Activated CD8-positive, alpha-beta T cell treated with anti-CD3 and anti-CD28 coated beads, Interleukin-2, amount 10 ng/mL, durations not matched to agents 7 days and 5 days (primary cell): ENCODE measurements around the gene SEPTIN1. TPM values are rescaled to one million over a fixed set of nuclear protein-coding genes. Genes with fewer than 3 reads are reported as not detected.

Source experiments
- ATAC-seq: fragments of 150-1000 bp; cut with Tn5 transposase; one replicate; pipeline ENCODE4 v1.10.0; 2021; ENCODE audit warnings: moderate library complexity
- CTCF ChIA-PET: fragments of 350-600 bp; sonication (Branson Sonifier 250); formaldehyde crosslinking; loops from one replicate; lab custom pipeline; 2021; ENCODE audit warnings: antibody characterized with exemption; lab: Charles Lee
- POLR2A ChIA-PET: fragments of 350-600 bp; sonication (Branson Sonifier 250); formaldehyde crosslinking; loops from one replicate; lab custom pipeline; 2021; ENCODE audit warnings: antibody characterized with exemption; lab: Charles Lee
- DNase-seq: peaks from one replicate; pipeline ENCODE4 v3.0.0-alpha.2; 2020
- H3K27ac Mint-ChIP-seq: one replicate; pipeline ENCODE4 v1.8.0; 2021; ENCODE audit warnings: mild to moderate bottlenecking, mixed read lengths
- H3K27me3 Mint-ChIP-seq: one replicate; pipeline ENCODE4 v1.8.0; 2021; ENCODE audit warnings: low read depth, mixed read lengths
- H3K36me3 Mint-ChIP-seq: one replicate; pipeline ENCODE4 v1.8.0; 2021; ENCODE audit warnings: low read depth, mixed read lengths
- H3K4me1 Mint-ChIP-seq: one replicate; pipeline ENCODE4 v1.8.0; 2021; ENCODE audit warnings: low read depth, mixed read lengths
- H3K4me3 Mint-ChIP-seq: one replicate; pipeline ENCODE4 v1.8.0; 2021; ENCODE audit warnings: mild to moderate bottlenecking, mixed read lengths
- H3K9me3 Mint-ChIP-seq: one replicate; pipeline ENCODE4 v1.8.0; 2022; ENCODE audit warnings: mixed read lengths; ENCODE audit not compliant: insufficient read depth
- total RNA-seq, 2 experiments: library from RNA; stranded (reverse); gene quantifications; one replicate each; pipeline ENCODE4 v1.2.3, GENCODE V29; 2021

The SEPTIN1 gene, protein sequence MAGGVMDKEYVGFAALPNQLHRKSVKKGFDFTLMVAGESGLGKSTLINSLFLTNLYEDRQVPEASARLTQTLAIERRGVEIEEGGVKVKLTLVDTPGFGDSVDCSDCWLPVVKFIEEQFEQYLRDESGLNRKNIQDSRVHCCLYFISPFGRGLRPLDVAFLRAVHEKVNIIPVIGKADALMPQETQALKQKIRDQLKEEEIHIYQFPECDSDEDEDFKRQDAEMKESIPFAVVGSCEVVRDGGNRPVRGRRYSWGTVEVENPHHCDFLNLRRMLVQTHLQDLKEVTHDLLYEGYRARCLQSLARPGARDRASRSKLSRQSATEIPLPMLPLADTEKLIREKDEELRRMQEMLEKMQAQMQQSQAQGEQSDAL
- 100 to 1,000 TPM; 321 to 342 TPM for total RNA-seq

DNA sequence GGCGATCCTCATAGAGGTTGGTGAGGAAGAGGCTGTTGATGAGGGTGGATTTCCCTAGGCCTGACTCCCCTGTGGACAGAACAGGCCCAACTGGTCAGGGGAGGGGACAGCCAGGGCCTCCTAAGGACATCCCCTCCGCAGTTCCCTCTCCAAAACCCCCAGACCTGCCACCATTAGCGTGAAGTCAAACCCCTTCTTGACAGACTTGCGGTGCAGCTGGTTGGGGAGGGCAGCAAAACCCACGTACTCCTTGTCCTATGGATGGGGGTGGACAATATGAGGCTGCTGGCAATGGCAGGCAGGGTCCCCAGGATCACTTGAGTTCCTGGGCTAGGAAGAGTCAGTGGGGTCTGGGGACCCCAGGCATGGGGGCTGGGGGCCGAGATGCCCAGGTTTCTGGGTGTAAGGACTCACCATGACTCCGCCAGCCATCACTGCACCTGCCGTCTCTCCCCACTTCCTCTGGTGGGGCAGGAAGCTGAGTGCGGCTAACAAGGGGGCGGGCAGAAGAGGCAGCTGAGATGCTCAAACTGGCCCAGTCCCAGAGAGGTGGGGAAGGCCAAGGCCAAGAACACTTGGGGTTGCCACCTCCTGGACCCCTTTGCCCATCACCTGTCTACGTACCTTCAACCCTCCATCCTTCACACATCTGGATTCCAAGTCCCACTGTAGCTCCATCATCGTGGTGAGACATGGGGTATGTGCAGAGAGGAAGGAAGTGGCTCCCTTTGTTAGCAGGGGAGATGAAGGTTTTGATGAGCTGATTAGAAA lies at the start of gene SEPTIN1:
Gene SEPTIN1, minus strand, starts transcription at position 451 of the 771 bp plus-strand sequence. Its CDS starts 19 bp downstream, at position 432.
- no peaks in the 10 kb centered on the region for H3K9me3 Mint-ChIP-seq
- peak within 1 kb of the TSS; percentile 93 for H3K27ac Mint-ChIP-seq
- no peaks in the 10 kb centered on the region for H3K27me3 Mint-ChIP-seq
- DNase-seq (peak; percentile 91), ATAC-seq (peak; percentile 52)
- H3K4me1 Mint-ChIP-seq, result peaks cover 59% of the 10 kb centered on the region
- H3K4me3 Mint-ChIP-seq, result peak within 1 kb of the TSS; percentile 90
- H3K36me3 Mint-ChIP-seq, result peaks cover 46% of the 10 kb centered on the region
- ChIA-PET CTCF (interaction anchor here (0.7 to 2.8 kb wide), 15 partner anchors 10 to 290 kb away, joined by 3 to 20 read pairs (median 6); partner anchors contain the start of genes DCTPP1, FBRS, TBC1D10B and TBX6), POLR2A (interaction anchor here (0.5 to 3.6 kb wide), 21 partner anchors 9 to 559 kb away, joined by 3 to 31 read pairs (median 6); partner anchors contain the start of genes CORO1A, FBRS, TBC1D10B and ZNF48)

DNA sequence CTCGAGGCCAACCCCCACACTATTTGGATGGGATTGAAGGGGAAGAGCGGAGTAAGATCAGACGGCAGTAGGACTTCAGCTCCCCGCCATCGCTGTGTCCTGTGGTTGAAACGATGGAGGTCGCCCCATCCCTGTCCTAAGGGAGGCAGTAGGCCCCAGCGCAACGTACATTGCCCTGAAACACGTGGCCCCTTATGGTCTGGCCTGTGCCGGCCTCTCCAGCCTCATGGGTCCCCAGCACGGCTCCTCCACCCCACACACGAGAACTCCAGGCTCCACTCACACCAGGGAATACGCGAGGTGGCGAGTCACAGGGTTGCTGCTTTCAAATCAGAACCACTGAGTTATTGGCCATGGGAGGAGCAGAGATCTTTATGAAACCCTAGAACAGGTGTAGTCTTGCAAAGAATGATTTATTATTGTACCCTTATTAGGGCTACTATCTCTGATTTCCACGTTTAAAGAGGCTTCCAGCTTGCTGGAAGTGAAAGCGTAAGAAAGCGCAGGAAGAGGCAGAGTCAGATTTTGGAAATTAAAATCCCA lies 48.1 kb upstream of the SEPTIN1 start:
- ChIA-PET POLR2A (interaction anchor here (0.6 to 2.9 kb wide), 19 partner anchors 9 to 204 kb away, joined by 3 to 27 read pairs (median 5); partner anchors contain the start of genes ITGAL, SEPHS2, ZNF747 and ZNF764), CTCF (interaction anchor here (0.9 to 2.4 kb wide), 46 partner anchors 11 to 338 kb away, joined by 3 to 80 read pairs (median 10); partner anchors contain the start of genes FBRS, ITGAL, PHKG2 and SEPHS2)
- Mint-ChIP-seq H3K4me3 (no peak overlapping the region), H3K27me3 (no peaks in the 10 kb centered on the region), H3K27ac (no peak overlapping the region), H3K36me3 (peaks cover 27% of the 10 kb centered on the region), H3K9me3 (no peaks in the 10 kb centered on the region), H3K4me1 (peaks cover 43% of the 10 kb centered on the region)
- DNase-seq, result no peak
- peak; percentile 13 for ATAC-seq

GRCh38 chr16:30429678-30430427 lies 47.5 kb upstream of the SEPTIN1 start, which contains the start of gene DCTPP1:
TSS of gene DCTPP1 (minus strand) at chr16:30430030. CDS start at chr16:30429980, 50 bp downstream.
- Mint-ChIP-seq H3K4me3 (no peak within 1 kb of the TSS), H3K27me3 (no peaks in the 10 kb centered on the region), H3K27ac (no peak within 1 kb of the TSS), H3K36me3 (peaks cover 29% of the 10 kb centered on the region), H3K4me1 (peaks cover 40% of the 10 kb centered on the region), H3K9me3 (no peaks in the 10 kb centered on the region)
- CTCF ChIA-PET, result interaction anchor here (0.6 to 2.4 kb wide), 66 partner anchors 9 to 338 kb away, joined by 3 to 80 read pairs (median 7); partner anchors contain the start of genes FBRS, ITGAL, PHKG2 and PRR14
- DNase-seq, result peak; percentile 99
- POLR2A ChIA-PET, result interaction anchor here (0.7 to 2.9 kb wide), 21 partner anchors 10 to 185 kb away, joined by 3 to 27 read pairs (median 4); partner anchors contain the start of genes ITGAL, SEPHS2, ZNF747 and ZNF764
- ATAC-seq, result peak; percentile 99

DNA sequence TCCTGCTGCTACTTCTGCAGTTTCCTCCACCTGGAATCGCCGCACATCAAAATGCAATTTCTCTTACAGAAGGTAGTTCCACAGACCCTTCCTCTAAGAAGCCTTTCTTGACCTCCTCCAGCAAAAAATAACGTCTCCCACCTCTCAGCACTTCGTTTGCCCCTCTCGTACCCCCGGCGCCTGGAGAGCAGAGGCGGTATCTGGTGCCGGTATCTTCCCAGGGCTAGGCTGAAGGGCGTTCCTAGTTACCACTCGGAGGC lies 47.0 kb upstream of the SEPTIN1 start:
- peaks cover 33% of the 10 kb centered on the region for H3K36me3 Mint-ChIP-seq
- no peak for DNase-seq
- H3K27me3 Mint-ChIP-seq, result no peaks in the 10 kb centered on the region
- CTCF ChIA-PET, result interaction anchor here (0.6 to 2.4 kb wide), 67 partner anchors 10 to 337 kb away, joined by 3 to 80 read pairs (median 7); partner anchors contain the start of genes FBRS, ITGAL, PHKG2 and PRR14
- H3K4me3 Mint-ChIP-seq, result no peak overlapping the region
- H3K27ac Mint-ChIP-seq, result no peak overlapping the region
- H3K4me1 Mint-ChIP-seq, result peaks cover 39% of the 10 kb centered on the region
- POLR2A ChIA-PET, result interaction anchor here (0.7 to 2.9 kb wide), 21 partner anchors 10 to 186 kb away, joined by 3 to 27 read pairs (median 4); partner anchors contain the start of genes ITGAL, SEPHS2, ZNF747 and ZNF764
- no peak for ATAC-seq
- no peaks in the 10 kb centered on the region for H3K9me3 Mint-ChIP-seq

DNA sequence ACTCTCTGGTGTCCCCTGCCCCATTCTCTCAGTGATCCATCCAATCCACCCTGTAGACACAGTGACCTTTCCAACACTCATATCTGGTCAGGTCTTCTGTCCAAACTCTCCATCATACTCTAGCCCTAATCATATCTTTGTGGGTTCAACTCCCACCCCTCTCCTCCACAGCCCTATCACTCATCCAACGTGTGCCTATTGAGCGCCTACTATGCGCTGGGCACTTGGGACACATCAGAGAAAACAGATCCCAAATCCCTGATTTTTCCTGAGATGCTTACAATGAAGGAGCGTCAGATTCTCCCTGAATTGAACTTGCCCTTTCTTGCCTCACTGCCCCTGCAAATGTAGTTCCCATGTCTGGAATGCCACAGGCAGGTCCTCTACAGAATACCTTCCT lies 45.7 kb upstream of the SEPTIN1 start:
- ChIA-PET CTCF (interaction anchor here (1.5 kb wide), 1 partner anchor 19 kb away, joined by 4 read pairs; no protein-coding TSS in a partner anchor), POLR2A (interaction anchor here (2.9 kb wide), 1 partner anchor 44 kb away, joined by 27 read pairs; the partner anchor contains the start of gene ITGAL)
- DNase-seq (no peak), ATAC-seq (no peak)
- Mint-ChIP-seq H3K9me3 (no peaks in the 10 kb centered on the region), H3K27me3 (no peaks in the 10 kb centered on the region), H3K36me3 (peaks cover 44% of the 10 kb centered on the region), H3K27ac (peak overlapping the region; percentile 22), H3K4me1 (peaks cover 34% of the 10 kb centered on the region), H3K4me3 (no peak overlapping the region)

- ChIA-PET POLR2A (no interaction called here), CTCF (interaction anchor here (1.2 to 4.0 kb wide), 3 partner anchors 9 to 14 kb away, joined by 3 to 44 read pairs (median 4); partner anchors contain the start of genes DCTPP1 and ZNF771)
- Mint-ChIP-seq H3K4me3 (no peak overlapping the region), H3K27ac (no peak overlapping the region), H3K27me3 (no peaks in the 10 kb centered on the region), H3K4me1 (peaks cover 28% of the 10 kb centered on the region), H3K9me3 (no peaks in the 10 kb centered on the region), H3K36me3 (peaks cover 56% of the 10 kb centered on the region)
- ATAC-seq, result no peak
- DNase-seq, result no peak
Observed at GRCh38 chr16:30421010-30421409, 38.6 kb upstream of the SEPTIN1 start.

GRCh38 chr16:30418350-30419181 lies 36.2 kb upstream of the SEPTIN1 start:
- H3K4me1 Mint-ChIP-seq, result peaks cover 23% of the 10 kb centered on the region
- ChIA-PET CTCF (interaction anchor here (0.8 to 4.0 kb wide), 14 partner anchors 10 to 327 kb away, joined by 3 to 44 read pairs (median 4); partner anchors contain the start of genes DCTPP1, ITGAL, TBC1D10B and TBX6), POLR2A (interaction anchor here (0.6 to 2.0 kb wide), 15 partner anchors 9 to 740 kb away, joined by 3 to 8 read pairs (median 4); partner anchors contain the start of genes DCTPP1, SEPTIN1, SRCAP and ZNF48)
- ATAC-seq (no peak), DNase-seq (no peak)
- no peaks in the 10 kb centered on the region for H3K27me3 Mint-ChIP-seq
- no peaks in the 10 kb centered on the region for H3K9me3 Mint-ChIP-seq
- H3K27ac Mint-ChIP-seq, result peak overlapping the region; percentile 80
- H3K36me3 Mint-ChIP-seq, result peaks cover 47% of the 10 kb centered on the region
- peak overlapping the region; percentile 61 for H3K4me3 Mint-ChIP-seq

- ATAC-seq (peak; percentile 88), DNase-seq (peak; percentile 92)
- Mint-ChIP-seq H3K27me3 (no peaks in the 10 kb centered on the region), H3K9me3 (no peaks in the 10 kb centered on the region), H3K4me3 (peak overlapping the region; percentile 61), H3K27ac (peak overlapping the region; percentile 55), H3K4me1 (peaks cover 25% of the 10 kb centered on the region), H3K36me3 (peaks cover 43% of the 10 kb centered on the region)
- ChIA-PET POLR2A (interaction anchor here (0.6 to 2.0 kb wide), 15 partner anchors 8 to 326 kb away, joined by 3 to 8 read pairs (median 3); partner anchors contain the start of genes DCTPP1, SEPTIN1, SRCAP and TBX6), CTCF (interaction anchor here (0.5 to 4.0 kb wide), 15 partner anchors 9 to 326 kb away, joined by 3 to 44 read pairs (median 4); partner anchors contain the start of genes DCTPP1, ITGAL, SEPTIN1 and TBC1D10B)
Observed at GRCh38 chr16:30417529-30418349, 35.4 kb upstream of the SEPTIN1 start.
